Retinal pigment epithelial cell (primary cell): ENCODE data around the gene LIFR.

Experiments
- DNase-seq: peaks from one replicate; pipeline ENCODE4 v3.0.0-alpha.2; 2010; ENCODE audit warnings: low read depth
- H3K4me3 ChIP-seq: 2 replicates; pipeline ENCODE4 v1.5.1; 2011; ENCODE audit warnings: mild to moderate bottlenecking, low read length, control low read depth, moderate library complexity
- TF ChIP-seq, protein P1 (sequence below): conservative IDR thresholded peaks from 2 replicates; pipeline ENCODE4 v1.5.1; 2011; ENCODE audit warnings: low read depth, low read length, control low read depth, inconsistent platforms

LIFR gene

DNA sequence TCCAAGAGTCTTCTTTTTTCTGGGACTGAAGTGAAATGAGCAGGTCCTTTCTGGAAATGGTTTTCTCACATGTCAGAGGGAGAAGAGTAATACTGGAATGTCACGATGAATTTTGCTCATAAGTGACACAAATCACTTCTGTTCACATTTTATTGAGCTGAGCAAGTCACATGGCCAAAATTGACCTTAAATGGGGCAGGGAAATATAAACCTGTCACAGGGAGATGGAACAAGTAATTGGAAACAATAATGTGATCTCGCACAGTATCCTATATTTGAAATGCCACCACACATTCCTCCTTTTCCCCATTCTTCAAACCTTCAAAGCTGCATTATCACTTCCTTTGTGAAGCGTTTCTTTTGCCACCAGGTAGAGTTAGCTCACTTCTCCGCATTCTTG lies 25.2 kb upstream of the LIFR start:
- TF ChIP-seq, protein P1, sequence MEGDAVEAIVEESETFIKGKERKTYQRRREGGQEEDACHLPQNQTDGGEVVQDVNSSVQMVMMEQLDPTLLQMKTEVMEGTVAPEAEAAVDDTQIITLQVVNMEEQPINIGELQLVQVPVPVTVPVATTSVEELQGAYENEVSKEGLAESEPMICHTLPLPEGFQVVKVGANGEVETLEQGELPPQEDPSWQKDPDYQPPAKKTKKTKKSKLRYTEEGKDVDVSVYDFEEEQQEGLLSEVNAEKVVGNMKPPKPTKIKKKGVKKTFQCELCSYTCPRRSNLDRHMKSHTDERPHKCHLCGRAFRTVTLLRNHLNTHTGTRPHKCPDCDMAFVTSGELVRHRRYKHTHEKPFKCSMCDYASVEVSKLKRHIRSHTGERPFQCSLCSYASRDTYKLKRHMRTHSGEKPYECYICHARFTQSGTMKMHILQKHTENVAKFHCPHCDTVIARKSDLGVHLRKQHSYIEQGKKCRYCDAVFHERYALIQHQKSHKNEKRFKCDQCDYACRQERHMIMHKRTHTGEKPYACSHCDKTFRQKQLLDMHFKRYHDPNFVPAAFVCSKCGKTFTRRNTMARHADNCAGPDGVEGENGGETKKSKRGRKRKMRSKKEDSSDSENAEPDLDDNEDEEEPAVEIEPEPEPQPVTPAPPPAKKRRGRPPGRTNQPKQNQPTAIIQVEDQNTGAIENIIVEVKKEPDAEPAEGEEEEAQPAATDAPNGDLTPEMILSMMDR: no peak
- DNase-seq: no peak
- no peak overlapping the region for H3K4me3 ChIP-seq

DNA sequence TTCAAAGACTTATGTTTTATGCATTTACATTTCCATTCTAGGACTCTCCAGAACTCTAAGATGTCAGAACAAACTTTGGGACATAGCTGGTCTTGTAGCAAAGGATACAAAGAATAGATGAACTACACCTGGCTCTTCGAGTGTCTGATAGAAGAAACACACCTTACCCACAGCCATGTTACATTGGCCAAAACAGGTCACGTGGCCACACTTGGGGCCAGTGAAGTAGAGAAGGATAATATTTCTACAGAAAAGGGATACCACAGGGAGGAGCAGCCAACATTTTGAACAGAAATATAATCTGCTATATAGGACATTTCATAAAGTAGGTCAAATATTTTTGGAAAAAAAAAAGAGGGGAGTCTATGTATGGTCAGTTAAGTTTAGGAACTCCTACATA lies 22.7 kb upstream of the LIFR start:
- no peak for DNase-seq
- TF ChIP-seq, protein P1: no peak
- no peak overlapping the region for H3K4me3 ChIP-seq

DNA sequence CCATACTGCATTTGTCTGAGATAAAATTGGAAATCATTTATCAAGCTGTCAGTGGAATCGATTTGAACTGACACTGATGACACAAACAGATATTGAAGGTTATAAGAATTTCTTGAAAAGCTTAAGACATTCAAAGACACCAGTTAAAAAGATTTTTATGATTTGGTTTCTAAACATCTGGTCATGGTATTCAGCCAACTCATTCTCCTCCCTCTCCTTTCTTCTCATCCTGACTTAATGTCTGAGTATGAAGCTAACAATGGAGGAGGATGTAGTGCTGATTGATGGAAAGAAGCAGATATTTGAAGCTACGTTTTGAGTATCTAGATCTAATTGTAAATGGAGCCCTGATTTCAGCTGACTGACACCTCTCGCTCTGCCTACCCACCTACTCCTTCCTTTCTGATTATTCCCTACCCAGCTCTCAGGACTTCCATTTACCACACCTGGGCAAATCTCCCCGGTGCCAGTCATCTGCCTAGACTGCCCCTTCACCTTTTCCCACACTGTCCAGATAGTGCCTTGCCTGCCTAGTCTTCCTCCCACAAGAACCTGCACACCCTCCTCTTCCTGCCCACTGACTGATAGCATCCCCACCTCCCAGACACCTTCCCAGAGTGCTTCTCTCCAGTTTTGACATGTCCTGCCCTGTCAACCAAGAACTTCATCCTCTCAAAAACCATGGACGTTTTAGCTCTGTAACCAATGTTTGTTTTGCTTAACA lies 20.7 kb upstream of the LIFR start:
- no peak overlapping the region for H3K4me3 ChIP-seq
- TF ChIP-seq, protein P1: no peak
- no peak for DNase-seq

DNA sequence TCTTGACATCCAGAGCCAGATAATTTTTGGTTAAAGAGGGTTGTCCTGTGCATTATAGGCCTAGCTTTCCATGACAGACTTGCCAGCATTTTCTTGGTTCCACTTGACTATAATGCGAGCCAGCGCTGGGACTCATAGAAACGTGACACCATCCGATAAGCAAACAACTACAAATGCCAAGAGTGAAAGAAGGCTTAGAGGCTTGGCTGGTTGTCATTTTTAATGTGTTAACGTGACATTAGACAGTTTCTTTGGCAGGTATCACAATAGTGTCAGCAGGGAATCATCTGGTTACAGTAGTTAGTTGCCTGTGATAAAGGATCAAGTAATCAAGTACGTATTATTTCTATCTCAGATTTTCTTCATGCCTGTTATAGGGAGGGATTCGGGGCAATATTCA lies 20.0 kb upstream of the LIFR start:
- H3K4me3 ChIP-seq: no peak overlapping the region
- TF ChIP-seq, protein P1: no peak
- DNase-seq: no peak

DNA sequence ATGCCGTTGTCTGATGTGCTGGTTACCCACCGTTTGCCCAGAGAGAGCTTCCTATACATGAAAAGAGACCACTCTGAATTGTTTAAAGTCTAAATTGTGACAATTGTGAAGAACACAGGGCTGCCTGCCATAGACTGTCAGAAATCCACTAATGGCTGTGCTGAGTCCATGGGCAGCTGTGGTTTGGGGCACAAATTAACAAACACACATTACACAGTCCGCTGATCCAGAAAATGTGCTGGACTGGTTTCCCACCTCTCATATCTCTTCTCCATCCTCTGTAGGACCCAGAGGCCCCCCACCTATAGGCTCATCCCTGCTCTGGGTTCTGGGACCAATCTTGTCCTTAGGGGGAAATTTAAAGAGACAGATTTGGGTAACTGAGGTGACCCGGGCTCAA lies 19.0 kb upstream of the LIFR start:
- H3K4me3 ChIP-seq: no peak overlapping the region
- DNase-seq: no peak
- TF ChIP-seq, protein P1: no peak

DNA sequence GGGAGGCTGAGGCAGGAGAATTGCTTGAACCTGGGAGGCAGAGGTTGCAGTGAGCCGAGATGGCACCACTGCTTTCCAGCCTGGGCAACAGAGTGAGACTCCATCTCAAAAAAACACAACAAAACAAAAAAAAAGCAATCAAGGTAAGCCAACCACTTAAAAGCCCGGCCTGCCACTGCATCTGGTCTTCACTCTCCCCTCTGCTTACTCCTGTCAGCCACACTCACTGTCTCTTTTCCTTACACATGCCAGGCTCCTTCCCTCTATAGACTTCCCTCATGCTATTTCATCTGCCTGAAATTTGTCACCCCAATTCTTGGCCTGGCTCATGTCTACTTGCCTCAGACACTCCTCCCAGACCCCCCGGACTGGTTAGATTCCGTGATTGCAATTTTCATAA lies 17.6 kb upstream of the LIFR start:
- no peak overlapping the region for H3K4me3 ChIP-seq
- no peak for DNase-seq

DNA sequence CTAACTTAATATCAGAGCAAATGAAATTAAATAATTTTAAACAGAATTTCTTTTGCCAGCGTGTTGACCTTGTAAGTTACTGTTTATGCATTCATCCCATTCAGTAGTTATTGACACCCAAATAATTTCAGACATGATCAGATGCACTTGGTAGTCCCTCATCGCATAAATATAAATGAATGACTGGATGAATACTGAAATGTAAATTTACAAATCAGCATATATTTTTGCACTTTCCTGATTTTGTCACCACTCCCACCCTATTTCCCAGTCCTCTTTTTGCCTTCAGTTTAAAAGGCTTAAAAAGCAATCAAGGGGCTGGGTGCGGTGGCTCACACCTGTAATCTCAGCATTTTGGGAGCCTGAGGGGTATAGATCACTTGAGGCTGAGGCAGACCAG lies 17.1 kb upstream of the LIFR start:
- TF ChIP-seq, protein P1: no peak
- no peak overlapping the region for H3K4me3 ChIP-seq
- DNase-seq: no peak

More for the DNA sequence above, 17.6 kb upstream of the LIFR start:
- TF ChIP-seq, protein P1: no peak
